Hippocampal formation (tissue), 2 donors: ENCODE measurements around the gene SLC35G6.
"Not testable (repeated sequence)": the region's sequence is repeated elsewhere in the genome, so short reads cannot be mapped to it uniquely, and the experiment has no call there.

Experiments
- DNase-seq, 2 donors: peaks; one replicate each; lab custom pipeline; 2025; lab: John Stamatoyannopoulos, UW

The SLC35G6 gene

GRCh38 chr17:7460850-7461660 is 20.2 kb upstream of the SLC35G6 start:
- DNase-seq = no peak

GRCh38 chr17:7462474-7463371 is 18.5 kb upstream of the SLC35G6 start:
- DNase-seq = no peak

- no peak for DNase-seq
These were observed 17.8 kb upstream of the SLC35G6 start for GRCh38 chr17:7463372-7463846.

- no peak for DNase-seq
These were observed 17.2 kb upstream of the SLC35G6 start for GRCh38 chr17:7464081-7464480.

- no peak for DNase-seq
These were observed 15.5 kb upstream of the SLC35G6 start for GRCh38 chr17:7465597-7466275.

- DNase-seq = no peak
These were observed 15.0 kb upstream of the SLC35G6 start for GRCh38 chr17:7466318-7466638.

- no peak for DNase-seq
These were observed 14.5 kb upstream of the SLC35G6 start for GRCh38 chr17:7466639-7467341.

GRCh38 chr17:7467498-7467897 is 13.7 kb upstream of the SLC35G6 start:
- DNase-seq = no peak

- DNase-seq = no peak
These were observed 13.0 kb upstream of the SLC35G6 start for GRCh38 chr17:7468290-7468689.

- DNase-seq = no peak
These were observed 12.3 kb upstream of the SLC35G6 start for GRCh38 chr17:7468804-7469389.

GRCh38 chr17:7469843-7470242 is 11.4 kb upstream of the SLC35G6 start:
- DNase-seq = not testable (repeated sequence)

- DNase-seq = not testable (repeated sequence)
These were observed 10.7 kb upstream of the SLC35G6 start for GRCh38 chr17:7470457-7470973.

GRCh38 chr17:7471729-7472128 is 9.5 kb upstream of the SLC35G6 start:
- DNase-seq = no peak

GRCh38 chr17:7474767-7475166 is 6.5 kb upstream of the SLC35G6 start:
- not testable (repeated sequence) for DNase-seq

- no peak for DNase-seq
These were observed 5.4 kb upstream of the SLC35G6 start for GRCh38 chr17:7475764-7476422.

- DNase-seq = no peak
These were observed 4.8 kb upstream of the SLC35G6 start for GRCh38 chr17:7476494-7476893.

- DNase-seq = no peak
These were observed 4.3 kb upstream of the SLC35G6 start for GRCh38 chr17:7476951-7477350.

- peak in 1 of 2 donors; percentile 52 for DNase-seq
These were observed 3.6 kb upstream of the SLC35G6 start for GRCh38 chr17:7477392-7478275.
